NCI-H1930 (cell line): Measurements from ENCODE around the gene WNK1.
"Not testable (repeated sequence)": the region's sequence is repeated elsewhere in the genome, so short reads cannot be mapped to it uniquely, and the experiment has no call there.

Source experiments
- DNase-seq, 2 experiments: peaks; one replicate each; lab custom pipeline; 2025; lab: John Stamatoyannopoulos, UW

Gene WNK1

GRCh38 chr12:779745-780734, 27.7 kb downstream of the WNK1 start:
- DNase-seq: no peak

GRCh38 chr12:780750-781379, 28.5 kb downstream of the WNK1 start:
- DNase-seq: no peak

- DNase-seq: no peak
Measured at GRCh38 chr12:785706-786105, 33.3 kb downstream of the WNK1 start.

- DNase-seq: no peak
Measured at GRCh38 chr12:788288-788687, 35.9 kb downstream of the WNK1 start.

GRCh38 chr12:788762-789161, 36.4 kb downstream of the WNK1 start:
- not testable (repeated sequence) for DNase-seq

- no peak for DNase-seq
Measured at GRCh38 chr12:789852-790563, 37.6 kb downstream of the WNK1 start.

- DNase-seq: no peak
Measured at GRCh38 chr12:790608-791007, 38.2 kb downstream of the WNK1 start.

GRCh38 chr12:793037-793436, 40.7 kb downstream of the WNK1 start:
- no peak for DNase-seq

- no peak for DNase-seq
Measured at GRCh38 chr12:793711-794110, 41.3 kb downstream of the WNK1 start.

- no peak for DNase-seq
Measured at GRCh38 chr12:795305-795704, 42.9 kb downstream of the WNK1 start.

GRCh38 chr12:800401-800800, 48.0 kb downstream of the WNK1 start:
- DNase-seq: no peak

- DNase-seq: no peak
Measured at GRCh38 chr12:802242-803120, 50.1 kb downstream of the WNK1 start.

GRCh38 chr12:805022-805632, 52.7 kb downstream of the WNK1 start:
- no peak for DNase-seq

GRCh38 chr12:806200-806791, 53.9 kb downstream of the WNK1 start:
- no peak for DNase-seq

- no peak for DNase-seq
Measured at GRCh38 chr12:807041-807735, 54.8 kb downstream of the WNK1 start.

- no peak for DNase-seq
Measured at GRCh38 chr12:810116-810515, 57.7 kb downstream of the WNK1 start.

- no peak for DNase-seq
Measured at GRCh38 chr12:810671-811415, 58.5 kb downstream of the WNK1 start.

GRCh38 chr12:812950-813349, 60.6 kb downstream of the WNK1 start:
- DNase-seq: no peak

- DNase-seq: not testable (repeated sequence)
Measured at GRCh38 chr12:817456-817855, 65.1 kb downstream of the WNK1 start.
